K562 (cell line): Measurements from ENCODE around the gene EPHA4. TPM values are rescaled to one million over a fixed set of nuclear protein-coding genes. Genes with fewer than 3 reads are reported as not detected.

ENCODE experiments used
- ATAC-seq: fragments of 200-7000 bp; cut with Tn5 transposase; 3 replicates; pipeline ENCODE4 v1.9.1; 2020; ENCODE audit warnings: moderate library complexity
- BruUV-seq: library from RNA; stranded (reverse); fragments of 400-500 nt; replicated peaks from 2 replicates; lab custom pipeline; 2021; lab: Mats Ljungman, UMichigan
- CTCF ChIA-PET: fragments of 300-600 bp; formaldehyde crosslinking; extraction: SDS; loops from one replicate; lab custom pipeline; 2021; ENCODE audit warnings: low intra/inter-chr PET ratio; lab: Yijun Ruan, JAX
- POLR2A ChIA-PET: fragments of 300-600, 350-650 bp; sonication (Branson Sonifier 250); formaldehyde crosslinking; extraction: SDS; loops from one replicate; lab custom pipeline; 2021; ENCODE audit warnings: antibody characterized with exemption, inconsistent platforms; lab: Yijun Ruan, JAX
- DNase-seq, 4 experiments: peaks; one replicate each; pipeline versions ENCODE4 v3.0.0 to v3.0.0-alpha.2; 2011 to 2018; ENCODE audit warnings: low spot score in 3 of 4, mixed read lengths in 3 of 4; ENCODE audit errors: extremely low read depth in 1 of 4
- FAIRE-seq: peaks from 2 replicates; lab custom pipeline; 2011; peaks lifted over from hg19 to GRCh38; lab: Jason Lieb, UNC
- H2AFZ ChIP-seq: 2 replicates; pipeline ENCODE4 v1.6.0; 2011; ENCODE audit warnings: low read depth, low read length, control low read depth, inconsistent platforms
- H3K27ac ChIP-seq: fragments of 200-600 bp; 3 replicates; pipeline ENCODE4 v1.8.0; 2011; ENCODE audit warnings: low read depth, mild to moderate bottlenecking, control low read depth, inconsistent platforms, low read length, moderate library complexity, mixed read lengths; ENCODE audit errors: extremely low read depth
- H3K27me3 ChIP-seq, 2 experiments: fragments of 300-600 bp in 1 of 2; 2 replicates in 1 of 2; 3 replicates in 1 of 2; pipeline versions ENCODE4 v1.6.0 to v1.8.0; 2011; ENCODE audit warnings: inconsistent platforms in 2 of 2, low read length in 2 of 2, mild to moderate bottlenecking in 1 of 2, mixed read lengths in 1 of 2, moderate library complexity in 1 of 2; ENCODE audit not compliant: control insufficient read depth in 2 of 2, insufficient read depth in 2 of 2
- H3K36me3 ChIP-seq: fragments of 300-600 bp; 3 replicates; pipeline ENCODE4 v1.8.0; 2011; ENCODE audit warnings: mild to moderate bottlenecking, low read length, inconsistent platforms; ENCODE audit not compliant: control insufficient read depth, insufficient read depth
- H3K4me1 ChIP-seq, 2 experiments: fragments of 200-600 bp in 1 of 2; replicated peaks in 1 of 2; 2 replicates in 1 of 2; 3 replicates in 1 of 2; pipeline versions ENCODE4 v1.5.1 to v1.8.0; 2011; ENCODE audit warnings: inconsistent platforms in 2 of 2, low read length in 2 of 2, mild to moderate bottlenecking in 1 of 2, mixed read lengths in 1 of 2, moderate library complexity in 1 of 2; ENCODE audit not compliant: control insufficient read depth in 2 of 2, insufficient read depth in 2 of 2
- H3K4me2 ChIP-seq: 2 replicates; pipeline ENCODE4 v1.6.1; 2011; ENCODE audit warnings: low read length, control low read depth, inconsistent platforms, mixed read lengths; ENCODE audit not compliant: insufficient read depth
- H3K4me3 ChIP-seq: fragments of 200-600 bp; sonication (generic), shearing (Covaris generic); 2 replicates; pipeline ENCODE4 v1.5.1; 2016; ENCODE audit warnings: control low read depth, inconsistent platforms
- H3K79me2 ChIP-seq: fragments of 200-600 bp; 3 replicates; pipeline ENCODE4 v1.8.0; 2011; ENCODE audit warnings: low read length, inconsistent platforms; ENCODE audit not compliant: control insufficient read depth, insufficient read depth
- H3K9ac ChIP-seq, 2 experiments: 2 replicates each; pipeline versions ENCODE4 v1.6.0 to v1.6.1; 2011; ENCODE audit warnings: low read depth in 2 of 2, low read length in 2 of 2, control low read depth in 1 of 2, inconsistent platforms in 1 of 2, mild to moderate bottlenecking in 1 of 2, mixed read lengths in 1 of 2; ENCODE audit not compliant: insufficient read depth in 1 of 2
- H3K9me1 ChIP-seq: one replicate; pipeline ENCODE4 v1.6.0; 2011; ENCODE audit warnings: inconsistent platforms, mild to moderate bottlenecking, low read length, moderate library complexity; ENCODE audit not compliant: control insufficient read depth, insufficient read depth
- H3K9me3 ChIP-seq: replicated peaks from 2 replicates; pipeline ENCODE4 v1.5.1; 2011; ENCODE audit warnings: low read depth, low read length, inconsistent platforms; ENCODE audit not compliant: control insufficient read depth, insufficient read depth
- H4K20me1 ChIP-seq: replicated peaks from 2 replicates; pipeline ENCODE4 v1.6.1; 2011; ENCODE audit warnings: low read length, inconsistent platforms, mixed read lengths; ENCODE audit not compliant: control insufficient read depth, insufficient read depth
- E2F6 ChIP-seq, 2 experiments: IDR thresholded peaks; 2 replicates each; pipeline ENCODE4 v1.6.1; 2011; ENCODE audit warnings: borderline replicate concordance in 1 of 2, control low read depth in 1 of 2, low read depth in 1 of 2, low read length in 1 of 2, mild to moderate bottlenecking in 1 of 2, mixed read lengths in 1 of 2, moderate library complexity in 1 of 2; ENCODE audit not compliant: insufficient read depth in 1 of 2, insufficient read length in 1 of 2, poor library complexity in 1 of 2, severe bottlenecking in 1 of 2; ENCODE audit errors: extremely low read depth in 1 of 2
- EP300 ChIP-seq: IDR thresholded peaks from 2 replicates; pipeline ENCODE4 v1.6.1; 2012; ENCODE audit warnings: low read length, improper control_type of control experiment
- HDAC1 ChIP-seq, 2 experiments: fragments of 450-650 bp; IDR thresholded peaks; 2 replicates each; pipeline ENCODE4 v1.6.1; 2016 to 2017; ENCODE audit warnings: inconsistent platforms in 1 of 2, mild to moderate bottlenecking in 1 of 2, moderate library complexity in 1 of 2
- MCM3 ChIP-seq: fragments of 450-650 bp; IDR thresholded peaks from 2 replicates; pipeline ENCODE4 v1.6.1; 2016
- NCOA2 ChIP-seq, 2 experiments: fragments of 450-650 bp; IDR thresholded peaks; 2 replicates each; pipeline ENCODE4 v1.6.1; 2018; ENCODE audit warnings: mild to moderate bottlenecking in 2 of 2, moderate library complexity in 1 of 2; ENCODE audit not compliant: partially characterized antibody in 2 of 2
- RAD21 ChIP-seq, 2 experiments: fragments of 250-450 bp in 1 of 2; fragments of 450-650 bp in 1 of 2; sonication (Bioruptor Pico) in 1 of 2; formaldehyde crosslinking in 1 of 2; IDR thresholded peaks in 1 of 2; conservative IDR thresholded peaks in 1 of 2; 2 replicates each; pipeline versions ENCODE4 v1.4.0 to v1.8.0; 2020 to 2022; ENCODE audit warnings: mild to moderate bottlenecking in 2 of 2, moderate library complexity in 1 of 2
- SMARCB1 ChIP-seq: IDR thresholded peaks from 2 replicates; pipeline ENCODE4 v1.6.1; 2011; ENCODE audit warnings: improper control_type of control experiment, low read depth; ENCODE audit not compliant: insufficient read length
- XRCC3 ChIP-seq: fragments of 450-650 bp; IDR thresholded peaks from 2 replicates; pipeline ENCODE4 v1.6.1; 2017; ENCODE audit warnings: mild to moderate bottlenecking, moderate library complexity
- ZFP1 ChIP-seq: fragments of 450-650 bp; formaldehyde crosslinking; IDR thresholded peaks from 2 replicates; pipeline ENCODE4 v1.4.0; 2020; ENCODE audit warnings: mild to moderate bottlenecking, mixed read lengths
- ZNF121 ChIP-seq: sonication (generic); formaldehyde crosslinking; conservative IDR thresholded peaks from 2 replicates; pipeline ENCODE4 v1.8.0; 2022; ENCODE audit warnings: missing genetic modification reagents
- ZNF143 ChIP-seq: sonication (generic); formaldehyde crosslinking; IDR thresholded peaks from 2 replicates; pipeline ENCODE4 v1.9.0; 2022; ENCODE audit warnings: mild to moderate bottlenecking, missing genetic modification reagents
- ZNF717 ChIP-seq: fragments of 250-450 bp; sonication (Bioruptor Pico); IDR thresholded peaks from 2 replicates; pipeline ENCODE4 v1.5.0; 2021
- ZNF764 ChIP-seq: fragments of 250-450 bp; sonication (Bioruptor Pico); IDR thresholded peaks from 2 replicates; pipeline ENCODE4 v1.4.0; 2020; ENCODE audit warnings: low read depth, mild to moderate bottlenecking, moderate library complexity
- WGBS: fragments of 100-300 bp; shearing (Covaris generic); methylation state at CpG from one replicate; pipeline ENCODE4 v1.1.6; 2016; ENCODE audit warnings: low coverage, mixed read lengths; ENCODE audit not compliant: insufficient coverage; ENCODE audit errors: missing lambda C conversion rate; 5-methylcytosine and 5-hydroxymethylcytosine counted together
- in situ Hi-C: fragments of 300-500 bp; cut with MboI; formaldehyde crosslinking; loops from 4 replicates; pipeline ENCODE4 v1.15.0; 2018; ENCODE audit warnings: inconsistent platforms, mixed read lengths
- intact Hi-C: fragments of 100-400 bp; cut with micrococcal nuclease; formaldehyde crosslinking; loops from 2 replicates; pipeline ENCODE4 v1.14.2; 2022
- polyA plus RNA-seq, 8 experiments: library from polyadenylated mRNA; depleted of rRNA in 4 of 8; stranded (reverse) in 5 of 8; unstranded in 3 of 8; fragments of >200 nt; fragmentation: Nextera tagmentation in 2 of 8; fragmentation: Illumina TruSeq in 1 of 8; extraction: Ambion mirVana in 2 of 8; extraction: Trizol in 1 of 8; gene quantifications; 2 replicates each; pipeline versions ENCODE4 v1.2.1 to v1.2.3, GENCODE V29; 2011 to 2014; ENCODE audit warnings: inconsistent platforms in 1 of 8, missing spikeins in 1 of 8
- total RNA-seq, 7 experiments: library from RNA; depleted of rRNA in 6 of 7; stranded (reverse); fragments of >200 nt in 6 of 7; fragmentation: Illumina TruSeq in 2 of 7; extraction: Trizol in 2 of 7; gene quantifications; 2 replicates each; pipeline versions ENCODE4 v1.2.1 to v1.2.3, GENCODE V29; 2011 to 2021; ENCODE audit warnings: low replicate concordance in 1 of 7
- TF ChIP-seq, protein P1 (sequence below), 2 experiments: fragments of 250-450 bp in 1 of 2; fragments of 450-650 bp in 1 of 2; sonication (Bioruptor Pico) in 1 of 2; IDR thresholded peaks; 2 replicates each; pipeline versions ENCODE4 v1.6.1 to v1.8.0; 2016 to 2021; ENCODE audit warnings: mild to moderate bottlenecking in 2 of 2, moderate library complexity in 2 of 2, missing compliant biosample characterization in 1 of 2, missing genetic modification characterization in 1 of 2

EPHA4 gene
- total and polyA plus RNA-seq, 9 of the 15 experiments (the other 6 are each of a cell fraction or from before 2014, with no cell fraction given), result 0.07 to 0.09 (median 0.07) TPM; not detected in 6

GRCh38 chr2:221400411-221400810, 171.7 kb downstream of the EPHA4 start:
- H3K9ac ChIP-seq, result no peak overlapping the region
- WGBS, result 15% methylated on average over 4 of the region's 4 CpGs
- H4K20me1 ChIP-seq, result no peaks in the 10 kb centered on the region
- no peaks in the 10 kb centered on the region for H3K79me2 ChIP-seq
- H3K9me3 ChIP-seq, result no peaks in the 10 kb centered on the region
- H3K36me3 ChIP-seq, result no peaks in the 10 kb centered on the region
- no peak overlapping the region for H3K27ac ChIP-seq
- ATAC-seq, result no peak
- intact Hi-C loops (no loop called here), in situ Hi-C loops (no loop called here)
- CTCF ChIA-PET, result no interaction called here
- DNase-seq, result no peak
- TF ChIP-seq ZNF143 (CRISPR knock-in tag) (no peak), ZNF121 (CRISPR knock-in tag) (no peak), ZNF717 (no peak), HDAC1 (IDR thresholded peaks at IDR 0.05) (no peak), NCOA2 (IDR thresholded peaks at IDR 0.05; ENCODE audit: partially characterized antibody in 2 of 2) (no peak), XRCC3 (no peak), MCM3 (no peak), ZNF764 (no peak), ZFP1 (no peak), SMARCB1 (no peak), RAD21 (CRISPR knock-in tag; conservative IDR thresholded peaks at IDR 0.05 in 1 of 2, IDR thresholded peaks at IDR 0.05 in 1 of 2) (no peak), E2F6 (IDR thresholded peaks at IDR 0.05; ENCODE audit: borderline replicate concordance in 1 of 2, extremely low read depth in 1 of 2, insufficient read depth in 1 of 2, insufficient read length in 1 of 2, low read depth in 1 of 2, low read length in 1 of 2, poor library complexity in 1 of 2, severe bottlenecking in 1 of 2) (no peak), EP300 (no peak)
- TF ChIP-seq, protein P1, sequence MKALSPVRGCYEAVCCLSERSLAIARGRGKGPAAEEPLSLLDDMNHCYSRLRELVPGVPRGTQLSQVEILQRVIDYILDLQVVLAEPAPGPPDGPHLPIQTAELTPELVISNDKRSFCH (CRISPR knock-in tag; IDR thresholded peaks at IDR 0.05), result no peak
- TF ChIP-seq, protein P1 (tag; IDR thresholded peaks at IDR 0.05), result no peak
- no peak overlapping the region for H2AFZ ChIP-seq
- POLR2A ChIA-PET, result no interaction called here
- H3K9me1 ChIP-seq, result no peaks in the 10 kb centered on the region
- H3K4me2 ChIP-seq, result no peak overlapping the region
- no TSS peak for BruUV-seq
- H3K4me3 ChIP-seq, result no peak overlapping the region
- no peak for FAIRE-seq
- no peaks in the 10 kb centered on the region for H3K4me1 ChIP-seq
- no peaks in the 10 kb centered on the region for H3K27me3 ChIP-seq
